Left ventricle myocardium inferior (tissue), 1 donor: Measurements from ENCODE around the gene FHIT. TPM values are rescaled to one million over a fixed set of nuclear protein-coding genes. Genes with fewer than 3 reads are reported as not detected.

Experiments
- DNase-seq: peaks from one replicate; pipeline ENCODE4 v3.0.0-alpha.2; 2020
- H3K27ac ChIP-seq: fragments of 200-600 bp; replicated peaks from 2 replicates; pipeline ENCODE4 v1.8.0; 2021
- H3K27me3 ChIP-seq: fragments of 200-600 bp; 2 replicates; pipeline ENCODE4 v1.8.0; 2021; ENCODE audit warnings: low read depth
- H3K36me3 ChIP-seq: fragments of 200-600 bp; 2 replicates; pipeline ENCODE4 v1.8.0; 2021
- H3K4me1 ChIP-seq: fragments of 200-600 bp; 2 replicates; pipeline ENCODE4 v1.8.0; 2021
- H3K4me3 ChIP-seq: fragments of 200-600 bp; 2 replicates; pipeline ENCODE4 v1.8.0; 2021; ENCODE audit warnings: mild to moderate bottlenecking, moderate library complexity
- H3K9me3 ChIP-seq: fragments of 200-600 bp; replicated peaks from 2 replicates; pipeline ENCODE4 v1.8.0; 2021
- CTCF ChIP-seq: fragments of 200-600 bp; IDR thresholded peaks from 2 replicates; pipeline ENCODE4 v1.8.0; 2021; ENCODE audit warnings: antibody characterized with exemption, mild to moderate bottlenecking, borderline replicate concordance
- intact Hi-C: fragments of 100-400 bp; cut with micrococcal nuclease; formaldehyde crosslinking; loops from one replicate; pipeline ENCODE4 v1.11.0; 2022
- total RNA-seq: library from RNA; stranded (reverse); fragmentation: NEBNext Ultra II Directional; extraction: Animal tissue kit (Norgen Biotek cat#: 25700); gene quantifications from one replicate; pipeline ENCODE4 v1.2.1, GENCODE V29; 2021
- donor health status: DM: no; HTN: yes; CAD: no; lungs with severe emphysema.

FHIT gene
- total RNA-seq, 1 donor from 2014 or later = 16.0 TPM

- DNase-seq = no peak
- intact Hi-C loops = no loop called here
- Histone ChIP-seq H3K4me1 (peaks cover 9% of the 10 kb centered on the region), H3K27ac (no peak overlapping the region), H3K4me3 (no peak overlapping the region), H3K27me3 (no peaks in the 10 kb centered on the region), H3K9me3 (no peaks in the 10 kb centered on the region), H3K36me3 (no peaks in the 10 kb centered on the region)
- TF ChIP-seq CTCF = no peak
Measured at GRCh38 chr3:60303160-60303559, 948.1 kb downstream of the FHIT start.

GRCh38 chr3:60301142-60301541 is 950.1 kb downstream of the FHIT start:
- DNase-seq = no peak
- Histone ChIP-seq H3K4me1 (peaks cover 9% of the 10 kb centered on the region), H3K27me3 (no peaks in the 10 kb centered on the region), H3K27ac (no peak overlapping the region), H3K36me3 (no peaks in the 10 kb centered on the region), H3K9me3 (no peaks in the 10 kb centered on the region), H3K4me3 (no peak overlapping the region)
- intact Hi-C loops = no loop called here
- no peak for TF ChIP-seq CTCF

- no peak overlapping the region for H3K4me3 ChIP-seq
- no peak overlapping the region for H3K27ac ChIP-seq
- no peaks in the 10 kb centered on the region for H3K36me3 ChIP-seq
- peaks cover 3% of the 10 kb centered on the region for H3K4me1 ChIP-seq
- no peaks in the 10 kb centered on the region for H3K9me3 ChIP-seq
- no peaks in the 10 kb centered on the region for H3K27me3 ChIP-seq
- intact Hi-C loops = no loop called here
- TF ChIP-seq CTCF = no peak
- DNase-seq = no peak
Measured at GRCh38 chr3:60298141-60298540, 953.1 kb downstream of the FHIT start.

GRCh38 chr3:60294181-60294580 is 957.1 kb downstream of the FHIT start:
- Histone ChIP-seq H3K27me3 (no peaks in the 10 kb centered on the region), H3K36me3 (no peaks in the 10 kb centered on the region), H3K9me3 (no peaks in the 10 kb centered on the region), H3K27ac (no peak overlapping the region), H3K4me1 (no peaks in the 10 kb centered on the region), H3K4me3 (no peak overlapping the region)
- intact Hi-C loops = no loop called here
- TF ChIP-seq CTCF = no peak
- DNase-seq = no peak

- no peaks in the 10 kb centered on the region for H3K27me3 ChIP-seq
- no peaks in the 10 kb centered on the region for H3K4me1 ChIP-seq
- DNase-seq = no peak
- no peak overlapping the region for H3K27ac ChIP-seq
- H3K36me3 ChIP-seq = no peaks in the 10 kb centered on the region
- intact Hi-C loops = no loop called here
- H3K4me3 ChIP-seq = no peak overlapping the region
- no peaks in the 10 kb centered on the region for H3K9me3 ChIP-seq
- no peak for TF ChIP-seq CTCF
Measured at GRCh38 chr3:60291115-60291514, 960.1 kb downstream of the FHIT start.

- Histone ChIP-seq H3K4me1 (no peaks in the 10 kb centered on the region), H3K27me3 (no peaks in the 10 kb centered on the region), H3K27ac (no peak overlapping the region), H3K9me3 (no peaks in the 10 kb centered on the region), H3K36me3 (no peaks in the 10 kb centered on the region), H3K4me3 (no peak overlapping the region)
- intact Hi-C loops = no loop called here
- TF ChIP-seq CTCF = no peak
- DNase-seq = no peak
Measured at GRCh38 chr3:60290122-60290492, 961.1 kb downstream of the FHIT start.
